Measurements from ENCODE around the gene APBA1. TPM values are rescaled to one million over a fixed set of nuclear protein-coding genes. Genes with fewer than 3 reads are reported as not detected.

Gene APBA1
- total RNA-seq, 1 experiment from 2014 or later: 1.8 TPM

- no peak for DNase-seq
- Histone ChIP-seq H4K5ac (ENCODE audit: insufficient read length, low read depth, low read length) (no peak overlapping the region), H2AK5ac (ENCODE audit: insufficient read length, low read length) (no peak overlapping the region), H2BK20ac (ENCODE audit: low read depth, low read length, poor library complexity, severe bottlenecking) (no peak overlapping the region), H3K18ac (ENCODE audit: insufficient read length, low read depth, low read length) (no peak overlapping the region), H2BK15ac (ENCODE audit: low read depth, low read length) (no peak overlapping the region), H3K4ac (ENCODE audit: low read depth, low read length) (no peak overlapping the region), H3K23me2 (ENCODE audit: insufficient read length, low read depth, low read length, poor library complexity, severe bottlenecking) (no peaks in the 10 kb centered on the region), H3K56ac (ENCODE audit: insufficient read length, low read depth, low read length) (no peak overlapping the region), H3K23ac (ENCODE audit: insufficient read length, low read depth, low read length) (no peak overlapping the region), H3K27me3 (ENCODE audit: insufficient read depth, low read length) (no peaks in the 10 kb centered on the region), H2BK5ac (ENCODE audit: insufficient read length, low read length) (no peak overlapping the region), H3K4me2 (ENCODE audit: insufficient read depth, insufficient read length, low read length) (no peak overlapping the region), H3K4me1 (ENCODE audit: insufficient read depth, low read length) (no peaks in the 10 kb centered on the region), H2BK120ac (ENCODE audit: low read depth, low read length, poor library complexity, severe bottlenecking) (no peak overlapping the region), H3K9ac (ENCODE audit: extremely low read depth, insufficient read length, low read length) (no peak overlapping the region), H3K9me3 (ENCODE audit: control insufficient read depth, low read depth, low read length) (no peaks in the 10 kb centered on the region), H4K91ac (ENCODE audit: insufficient read length, low read depth, low read length) (no peak overlapping the region), H2BK12ac (ENCODE audit: insufficient read length, low read depth, low read length) (no peak overlapping the region), H4K8ac (replicated peaks; ENCODE audit: insufficient read length, low read depth, low read length) (no peak overlapping the region), H4K20me1 (ENCODE audit: control insufficient read depth, insufficient read depth, insufficient read length) (no peaks in the 10 kb centered on the region), H3K79me2 (ENCODE audit: insufficient read depth, low read length) (no peaks in the 10 kb centered on the region), H3T11ph (ENCODE audit: low read length) (no peak overlapping the region), H2AFZ (ENCODE audit: low read length) (no peak overlapping the region), H3K14ac (ENCODE audit: insufficient read depth, low read length) (no peak overlapping the region), H3K27ac (ENCODE audit: insufficient read length, low read depth, low read length) (no peak overlapping the region), H3K79me1 (ENCODE audit: insufficient read depth, low read depth, low read length, poor library complexity, severe bottlenecking) (no peaks in the 10 kb centered on the region)
- no peaks in the 10 kb centered on the region; a peak in 2 of 5 replicates for H3K9me3 Mint-ChIP-seq
- no peak for TF ChIP-seq CTCF (conservative IDR thresholded peaks at IDR 0.05)
- H3K27ac Mint-ChIP-seq: no peak overlapping the region
- H3K27me3 Mint-ChIP-seq (ENCODE audit: low read depth): peaks cover 6% of the 10 kb centered on the region
- H3K4me3 Mint-ChIP-seq: no peak overlapping the region
- no CpG with 5 or more reads among the region's 4 CpGs for WGBS (ENCODE audit: extremely low coverage, insufficient read length, low lambda C conversion rate)
- H3K4me1 Mint-ChIP-seq: peaks cover 9 to 10% of the 10 kb centered on the region in 2 experiments
- no peaks in the 10 kb centered on the region; a peak in 1 of 7 replicates for H3K36me3 Mint-ChIP-seq (ENCODE audit: insufficient read depth in 1 of 3, low read depth in 3 of 3)
Observed at GRCh38 chr9:69494208-69494607, 178.0 kb downstream of the APBA1 start.

Data from H9 (cell line).